Ascending aorta (tissue), 2 donors: ENCODE data around the gene PAIP1. TPM values are rescaled to one million over a fixed set of nuclear protein-coding genes. Genes with fewer than 3 reads are reported as not detected.
A peak's percentile ranks its signal among the peaks of the same experiment; 100 is the strongest.
"Not testable (repeated sequence)": the region's sequence is repeated elsewhere in the genome, so short reads cannot be mapped to it uniquely, and the experiment has no call there.

Experiments
- DNase-seq, 2 donors: peaks; one replicate each; pipeline ENCODE4 v3.0.0-alpha.2; 2019; ENCODE audit warnings: low spot score in 2 of 2
- H3K27ac ChIP-seq, 2 donors: fragments of 200-600 bp; sonication (generic); one replicate each; pipeline ENCODE4 v1.5.1; 2016 to 2017; ENCODE audit warnings: mild to moderate bottlenecking in 1 of 2
- H3K27me3 ChIP-seq: fragments of 200-600 bp; sonication (generic); one replicate; pipeline ENCODE4 v1.5.1; 2017
- H3K36me3 ChIP-seq, 2 donors: fragments of 200-600 bp; sonication (generic); one replicate each; pipeline ENCODE4 v1.5.1; 2016
- H3K4me1 ChIP-seq, 2 donors: fragments of 200-600 bp; sonication (generic); one replicate each; pipeline ENCODE4 v1.5.1; 2016 to 2017; ENCODE audit warnings: mild to moderate bottlenecking in 1 of 2
- H3K4me3 ChIP-seq, 2 donors: fragments of 200-600 bp; sonication (generic); one replicate each; pipeline ENCODE4 v1.5.1; 2016 to 2017; ENCODE audit warnings: mild to moderate bottlenecking in 1 of 2
- H3K9me3 ChIP-seq, 2 donors: fragments of 200-600 bp; sonication (generic); one replicate each; pipeline ENCODE4 v1.5.1; 2016
- CTCF ChIP-seq, 3 experiments: fragments of 200-600 bp in 2 of 3; fragments of 450-650 bp in 1 of 3; sonication (generic) in 2 of 3; IDR thresholded peaks; one replicate each; pipeline ENCODE4 v1.5.1; 2016 to 2019; ENCODE audit warnings: antibody characterized with exemption in 3 of 3, mild to moderate bottlenecking in 1 of 3, moderate library complexity in 1 of 3
- intact Hi-C: fragments of 100-400 bp; cut with DNase I; formaldehyde crosslinking; loops from one replicate; pipeline ENCODE4 v1.15.1; 2023
- total RNA-seq: library from RNA; depleted of rRNA; stranded (reverse); fragments of >200 nt; gene quantifications from one replicate; pipeline ENCODE4 v1.1.0, GENCODE V29; 2016

The PAIP1 gene
- total RNA-seq, 1 donor from 2014 or later: 93.6 TPM

GRCh38 chr5:43514471-43514815 lies 42.4 kb downstream of the PAIP1 start:
- no peak for TF ChIP-seq CTCF (IDR thresholded peaks at IDR 0.05)
- Histone ChIP-seq H3K4me3 (peak overlapping the region; percentile 39 to 87), H3K27ac (peak overlapping the region; percentile 84 to 88), H3K27me3 (no peaks in the 10 kb centered on the region), H3K36me3 (no peaks in the 10 kb centered on the region), H3K9me3 (no peaks in the 10 kb centered on the region), H3K4me1 (peaks cover 0 to 3% of the 10 kb centered on the region in 2 donors)
- no peak for DNase-seq
- intact Hi-C loops: loop anchor here (2.0 kb wide), 1 partner anchor 202 kb away; the partner anchor contains the start of gene HMGCS1

DNA sequence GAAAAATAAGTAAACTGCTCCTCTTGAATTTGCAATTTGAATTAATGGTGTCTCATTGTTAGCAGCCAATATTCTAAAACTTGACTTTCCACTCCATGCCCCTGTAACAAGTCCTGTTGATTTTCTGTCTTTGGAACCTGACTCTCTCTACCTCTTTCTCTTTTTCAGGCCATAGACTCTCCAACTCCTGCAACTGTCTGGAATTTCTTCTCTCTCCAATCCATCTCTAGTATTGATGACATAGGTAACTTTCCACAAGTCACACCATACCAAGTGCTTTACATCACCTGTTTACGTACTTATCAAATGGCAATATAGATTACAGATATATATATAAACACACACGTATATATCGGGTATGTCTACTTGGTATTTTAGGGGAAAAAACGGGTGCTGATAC lies 42.9 kb downstream of the PAIP1 start:
- H3K36me3 ChIP-seq: no peaks in the 10 kb centered on the region
- peak overlapping the region; percentile 39 to 87 for H3K4me3 ChIP-seq
- TF ChIP-seq CTCF (IDR thresholded peaks at IDR 0.05): no peak
- H3K4me1 ChIP-seq: peaks cover 0 to 3% of the 10 kb centered on the region in 2 donors
- H3K9me3 ChIP-seq: no peaks in the 10 kb centered on the region
- intact Hi-C loops: loop anchor here (2.0 kb wide), 1 partner anchor 201 kb away; the partner anchor contains the start of gene HMGCS1
- H3K27me3 ChIP-seq: no peaks in the 10 kb centered on the region
- peak overlapping the region in 1 of 2 donors; percentile 84 for H3K27ac ChIP-seq
- DNase-seq: no peak

- H3K27ac ChIP-seq, H3K4me1 ChIP-seq, H3K36me3 ChIP-seq, DNase-seq, intact Hi-C loops, H3K27me3 ChIP-seq, H3K4me3 ChIP-seq, H3K9me3 ChIP-seq: not testable (repeated sequence)
These were observed 45.8 kb downstream of the PAIP1 start for GRCh38 chr5:43511062-43511461.

DNA sequence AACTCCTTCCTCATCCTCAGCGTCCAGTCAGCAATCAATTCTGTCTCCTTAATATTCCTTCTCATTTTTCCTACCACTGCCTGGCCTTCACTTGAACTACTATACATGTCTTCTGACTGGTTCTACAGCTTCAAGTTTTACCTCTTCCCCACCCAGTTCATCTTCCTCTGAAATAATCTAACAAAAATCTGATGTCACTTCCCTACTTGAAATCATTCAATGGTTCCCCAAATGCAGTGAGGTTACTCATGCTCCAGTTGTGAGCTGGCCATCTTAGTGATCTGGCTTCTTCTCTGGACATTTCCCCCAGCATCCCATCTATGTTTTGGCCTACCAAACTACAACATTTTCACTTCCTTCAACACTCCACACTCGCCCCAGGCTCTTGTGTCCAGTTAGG lies 58.3 kb downstream of the PAIP1 start:
- H3K4me3 ChIP-seq: no peak overlapping the region
- H3K9me3 ChIP-seq: no peaks in the 10 kb centered on the region
- no peaks in the 10 kb centered on the region for H3K36me3 ChIP-seq
- H3K27ac ChIP-seq: no peak overlapping the region
- no peak for TF ChIP-seq CTCF (IDR thresholded peaks at IDR 0.05)
- no peaks in the 10 kb centered on the region for H3K4me1 ChIP-seq
- H3K27me3 ChIP-seq: no peaks in the 10 kb centered on the region
- intact Hi-C loops: no loop called here
- DNase-seq: no peak

- H3K4me3 ChIP-seq: no peak overlapping the region
- H3K27ac ChIP-seq: no peak overlapping the region
- DNase-seq: no peak
- H3K4me1 ChIP-seq: no peaks in the 10 kb centered on the region
- intact Hi-C loops: no loop called here
- H3K9me3 ChIP-seq: no peaks in the 10 kb centered on the region
- TF ChIP-seq CTCF (IDR thresholded peaks at IDR 0.05): no peak
- H3K36me3 ChIP-seq: no peaks in the 10 kb centered on the region
- H3K27me3 ChIP-seq: no peaks in the 10 kb centered on the region
These were observed 59.4 kb downstream of the PAIP1 start for GRCh38 chr5:43497311-43498104.

GRCh38 chr5:43491326-43491725 lies 65.6 kb downstream of the PAIP1 start:
- H3K4me1 ChIP-seq: no peaks in the 10 kb centered on the region
- DNase-seq: no peak
- TF ChIP-seq CTCF (IDR thresholded peaks at IDR 0.05): no peak
- H3K36me3 ChIP-seq: no peaks in the 10 kb centered on the region
- no peaks in the 10 kb centered on the region for H3K27me3 ChIP-seq
- no peak overlapping the region for H3K27ac ChIP-seq
- H3K4me3 ChIP-seq: no peak overlapping the region
- no peaks in the 10 kb centered on the region for H3K9me3 ChIP-seq
- intact Hi-C loops: no loop called here
